ENCODE measurements around the gene GPR22. TPM values are rescaled to one million over a fixed set of nuclear protein-coding genes. Genes with fewer than 3 reads are reported as not detected.

GPR22 gene
- total RNA-seq, 2 donors from 2014 or later, result 21.7 to 40.6 TPM

- no peak for DNase-seq (ENCODE audit: low spot score)
Observed at GRCh38 chr7:107439025-107439424, 30.8 kb upstream of the GPR22 start.

DNA sequence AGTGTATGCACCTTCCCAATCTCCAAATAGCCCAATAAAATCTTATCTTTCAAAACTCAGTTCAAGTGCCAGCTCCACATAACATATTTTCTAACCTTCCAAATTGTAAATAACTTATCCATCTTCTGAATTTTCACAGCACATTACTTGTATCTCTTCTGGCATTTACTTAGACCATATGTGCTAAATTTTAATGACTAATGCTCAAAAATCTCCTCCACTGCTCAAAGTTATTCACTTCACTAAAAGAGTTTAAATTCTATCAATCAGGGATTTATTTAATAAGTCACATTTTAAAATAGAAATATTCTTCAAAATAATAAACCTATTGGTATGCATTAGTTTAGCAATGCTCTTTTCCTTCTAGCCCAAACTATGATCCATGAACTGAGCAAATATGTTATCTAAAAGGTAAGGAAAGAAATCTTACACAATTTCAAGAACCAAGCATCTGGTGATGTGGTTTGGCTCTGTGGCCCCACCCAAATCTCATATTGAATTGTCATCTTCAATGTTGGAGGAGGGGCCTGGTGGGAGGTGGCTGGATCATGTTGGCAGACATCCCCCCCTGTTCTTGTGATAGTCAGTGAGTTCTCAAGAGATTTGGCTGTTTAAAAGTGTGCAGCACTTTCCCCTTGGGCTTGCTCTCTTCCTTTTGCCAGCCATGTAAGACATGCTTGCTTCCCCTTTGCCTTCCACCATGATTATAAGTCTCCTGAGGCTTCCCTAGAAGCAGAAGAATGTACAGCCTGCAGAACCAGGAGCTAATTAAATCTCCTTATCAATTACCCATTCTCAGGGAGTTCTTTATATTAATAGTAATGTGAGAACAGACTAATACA lies 28.1 kb upstream of the GPR22 start:
- no peak for DNase-seq (ENCODE audit: low spot score)
- H3K27ac ChIP-seq, result no peak overlapping the region
- H3K9me3 ChIP-seq, result no peaks in the 10 kb centered on the region
- TF ChIP-seq CTCF (IDR thresholded peaks at IDR 0.05), result no peak
- H3K4me3 ChIP-seq, result no peak overlapping the region
- H3K27me3 ChIP-seq, result no peaks in the 10 kb centered on the region
- H3K4me1 ChIP-seq, result no peaks in the 10 kb centered on the region
- H3K36me3 ChIP-seq, result no peaks in the 10 kb centered on the region

More at GRCh38 chr7:107439025-107439424, 30.8 kb upstream of the GPR22 start:
- TF ChIP-seq CTCF (IDR thresholded peaks at IDR 0.05), result no peak
- no peaks in the 10 kb centered on the region for H3K4me1 ChIP-seq
- no peak overlapping the region for H3K27ac ChIP-seq
- no peaks in the 10 kb centered on the region for H3K9me3 ChIP-seq
- H3K4me3 ChIP-seq, result no peak overlapping the region
- H3K27me3 ChIP-seq, result no peaks in the 10 kb centered on the region
- no peaks in the 10 kb centered on the region for H3K36me3 ChIP-seq

GRCh38 chr7:107442678-107443077 lies 27.2 kb upstream of the GPR22 start:
- no peak overlapping the region for H3K27ac ChIP-seq
- no peaks in the 10 kb centered on the region for H3K4me1 ChIP-seq
- H3K27me3 ChIP-seq, result no peaks in the 10 kb centered on the region
- no peaks in the 10 kb centered on the region for H3K36me3 ChIP-seq
- no peak for DNase-seq (ENCODE audit: low spot score)
- H3K4me3 ChIP-seq, result no peak overlapping the region
- TF ChIP-seq CTCF (IDR thresholded peaks at IDR 0.05), result no peak
- no peaks in the 10 kb centered on the region for H3K9me3 ChIP-seq

DNA sequence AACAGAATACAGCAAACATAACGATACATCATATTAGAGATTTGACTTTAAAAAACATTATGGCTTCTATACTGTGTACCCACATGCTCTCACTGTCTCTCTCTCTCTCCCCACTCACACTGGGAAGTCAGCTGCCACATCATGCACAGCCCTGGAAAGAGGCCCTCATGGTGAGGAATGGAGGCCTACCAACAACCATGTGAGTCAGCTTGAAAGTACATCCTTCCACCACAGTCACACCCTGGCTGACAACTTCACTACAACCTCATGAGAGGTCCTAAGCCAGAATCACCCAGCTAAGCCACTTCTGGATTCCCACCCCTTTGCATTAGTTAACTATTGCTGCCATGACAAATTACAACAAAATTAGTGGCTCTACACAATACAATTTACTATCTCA lies 23.3 kb upstream of the GPR22 start:
- Histone ChIP-seq H3K9me3 (no peaks in the 10 kb centered on the region), H3K4me3 (no peak overlapping the region), H3K4me1 (no peaks in the 10 kb centered on the region), H3K27me3 (no peaks in the 10 kb centered on the region), H3K27ac (no peak overlapping the region), H3K36me3 (no peaks in the 10 kb centered on the region)
- no peak for DNase-seq (ENCODE audit: low spot score)
- no peak for TF ChIP-seq CTCF (IDR thresholded peaks at IDR 0.05)

GRCh38 chr7:107446988-107447387 lies 22.9 kb upstream of the GPR22 start:
- Histone ChIP-seq H3K27ac (no peak overlapping the region), H3K36me3 (no peaks in the 10 kb centered on the region), H3K4me1 (no peaks in the 10 kb centered on the region), H3K9me3 (no peaks in the 10 kb centered on the region), H3K4me3 (no peak overlapping the region), H3K27me3 (no peaks in the 10 kb centered on the region)
- TF ChIP-seq CTCF (IDR thresholded peaks at IDR 0.05), result no peak
- no peak for DNase-seq (ENCODE audit: low spot score)

DNA sequence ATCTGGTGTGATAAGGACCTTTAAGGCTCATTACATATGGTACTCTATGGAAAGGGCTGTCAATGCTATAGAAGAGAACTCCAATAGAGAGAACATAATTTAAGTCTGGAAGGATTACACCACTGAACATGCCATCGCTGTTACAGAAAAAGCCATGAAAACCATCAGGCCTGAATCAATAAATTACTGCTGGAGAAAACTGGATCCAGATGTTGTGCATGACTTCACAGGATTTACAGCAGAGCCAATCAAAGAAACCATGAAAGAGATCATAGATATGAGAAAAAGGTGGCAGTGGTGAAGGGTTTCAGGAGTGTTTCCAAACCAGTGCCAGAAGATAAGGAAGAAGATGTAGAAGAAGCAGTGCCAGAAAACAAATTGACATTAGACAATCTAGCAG lies 18.9 kb upstream of the GPR22 start:
- H3K4me3 ChIP-seq, result no peak overlapping the region
- no peak overlapping the region for H3K27ac ChIP-seq
- H3K9me3 ChIP-seq, result no peaks in the 10 kb centered on the region
- no peaks in the 10 kb centered on the region for H3K36me3 ChIP-seq
- TF ChIP-seq CTCF (IDR thresholded peaks at IDR 0.05), result no peak
- H3K27me3 ChIP-seq, result no peaks in the 10 kb centered on the region
- DNase-seq (ENCODE audit: low spot score), result no peak
- H3K4me1 ChIP-seq, result no peaks in the 10 kb centered on the region

Data from right atrium auricular region (tissue), 2 donors.